NCI-H2107 treated with DMSO at 0.1 percent for 48 hours (cell line): ENCODE measurements around the gene TULP3.
A peak's percentile ranks its signal among the peaks of the same experiment; 100 is the strongest.

ENCODE experiments used
- DNase-seq: peaks from one replicate; lab custom pipeline; 2025; ENCODE audit not compliant: unreplicated experiment; lab: John Stamatoyannopoulos, UW

TULP3 gene

DNA sequence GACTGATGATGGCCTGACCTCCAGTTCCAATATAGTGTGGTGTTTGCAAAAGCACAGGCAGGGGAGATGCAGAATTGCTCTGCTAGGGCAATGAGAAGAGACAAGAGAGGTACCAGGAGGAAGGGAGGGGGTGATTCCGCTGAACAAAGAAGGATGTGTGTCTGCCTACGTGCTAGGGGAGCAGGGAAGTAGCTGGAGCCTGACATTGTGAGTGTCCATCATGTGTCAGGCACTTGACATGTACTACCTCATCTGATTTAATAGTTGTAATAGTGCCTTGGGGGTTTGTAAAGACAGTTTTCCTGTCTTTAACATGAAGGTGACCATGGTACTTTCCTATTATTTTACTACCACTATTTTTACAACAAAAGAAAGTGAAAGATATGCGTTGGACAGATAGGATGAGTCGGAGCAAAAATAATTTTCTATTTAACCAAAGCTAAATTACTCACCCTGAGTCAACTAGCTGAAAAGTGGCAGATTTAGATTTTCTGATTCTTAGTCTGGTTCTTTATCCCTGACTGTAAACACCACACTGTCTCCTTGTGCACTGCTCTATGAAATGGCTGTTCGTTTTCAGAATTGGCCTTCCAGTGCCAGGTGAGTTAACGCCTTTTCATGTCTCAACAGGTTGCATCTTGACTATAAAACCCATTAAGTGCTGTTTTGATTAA is 34.8 kb downstream of the TULP3 start:
- DNase-seq: no peak

DNA sequence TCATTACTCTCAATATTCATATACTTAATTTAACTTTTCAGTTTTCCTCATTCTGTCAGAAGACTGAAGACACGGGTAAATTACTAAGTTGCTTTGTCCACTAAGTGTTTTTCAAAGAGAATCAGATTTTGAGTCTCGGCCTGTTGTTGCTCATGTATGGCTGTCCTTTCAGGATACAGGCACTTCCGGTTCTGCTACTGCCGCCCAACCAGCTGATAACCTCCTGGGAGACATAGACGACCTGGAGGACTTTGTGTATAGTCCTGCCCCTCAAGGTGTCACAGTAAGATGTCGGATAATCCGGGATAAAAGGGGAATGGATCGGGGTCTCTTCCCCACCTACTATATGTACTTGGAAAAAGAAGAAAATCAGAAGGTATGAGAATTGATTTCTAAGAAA is 40.2 kb downstream of the TULP3 start:
- DNase-seq: no peak

DNA sequence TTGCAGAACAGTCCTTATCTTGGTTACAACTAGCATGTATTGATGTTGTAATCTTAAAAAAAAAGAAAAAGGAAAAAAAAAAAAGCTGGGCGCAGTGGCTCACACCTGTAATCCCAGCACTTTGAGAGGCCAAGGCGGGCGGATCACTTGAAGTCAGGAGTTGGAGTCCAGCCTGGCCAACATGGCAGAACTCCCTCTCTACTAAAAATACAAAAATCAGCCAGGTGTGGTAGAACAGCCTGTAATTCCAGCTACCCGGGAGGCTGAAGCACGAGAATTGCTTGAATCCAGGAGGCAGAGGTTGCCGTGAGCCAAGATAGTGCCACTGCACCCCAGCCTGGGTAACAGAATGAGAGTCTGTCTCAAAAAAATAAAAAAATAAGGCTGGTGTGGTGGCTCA is 42.9 kb downstream of the TULP3 start:
- DNase-seq: no peak

DNA sequence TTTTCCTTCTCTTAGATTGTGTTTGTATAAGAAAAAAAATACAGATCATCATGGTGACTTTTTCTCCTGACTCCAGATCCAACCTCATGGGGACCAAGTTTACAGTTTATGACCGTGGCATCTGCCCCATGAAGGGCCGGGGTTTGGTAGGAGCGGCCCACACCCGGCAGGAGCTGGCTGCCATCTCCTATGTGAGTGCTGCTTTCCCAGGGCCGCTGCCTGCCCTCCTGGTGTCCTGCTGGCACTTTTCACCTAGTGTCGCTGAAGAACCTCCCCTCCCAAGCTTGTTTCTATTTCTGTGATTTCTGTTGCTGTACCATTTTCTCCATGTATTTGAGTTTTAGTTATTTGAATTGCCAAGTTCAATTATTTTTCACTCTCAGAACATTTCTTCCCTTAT is 43.7 kb downstream of the TULP3 start:
- no peak for DNase-seq

DNA sequence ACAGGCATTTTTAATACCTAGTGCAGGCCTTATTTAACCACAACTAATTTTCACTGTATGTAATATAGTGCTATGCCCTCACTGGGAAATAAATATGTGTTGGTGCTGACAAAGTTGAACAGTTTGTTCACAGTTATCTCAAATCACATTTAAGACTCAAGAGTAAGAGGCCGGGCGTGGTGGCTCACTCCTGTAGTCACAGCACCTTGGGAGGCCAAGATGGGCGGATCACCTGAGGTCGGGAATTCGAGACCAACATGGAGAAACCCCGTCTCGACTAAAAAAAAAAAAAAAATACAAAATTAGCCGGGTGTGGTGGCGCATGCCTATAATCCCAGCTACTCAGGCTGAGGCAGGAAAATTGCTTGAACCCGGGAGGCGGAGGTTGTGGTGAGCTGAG is 45.6 kb downstream of the TULP3 start:
- DNase-seq: no peak

DNA sequence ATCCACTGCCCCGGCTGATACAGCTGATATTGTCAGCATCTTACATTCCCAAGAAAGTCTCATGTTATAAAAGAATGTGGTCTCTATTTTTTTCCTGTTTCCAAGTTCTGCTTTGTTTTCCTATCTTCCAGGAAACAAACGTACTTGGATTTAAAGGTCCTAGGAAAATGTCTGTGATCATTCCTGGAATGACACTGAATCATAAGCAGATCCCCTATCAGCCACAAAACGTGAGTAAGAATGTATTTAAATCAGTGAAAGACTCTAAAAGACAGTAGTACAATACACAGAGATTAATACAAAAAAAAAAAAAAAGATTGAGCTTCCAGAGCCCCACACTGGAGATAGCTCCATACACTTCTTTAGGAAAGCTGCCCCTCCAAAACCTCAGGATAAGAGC is 46.8 kb downstream of the TULP3 start:
- DNase-seq: no peak

DNA sequence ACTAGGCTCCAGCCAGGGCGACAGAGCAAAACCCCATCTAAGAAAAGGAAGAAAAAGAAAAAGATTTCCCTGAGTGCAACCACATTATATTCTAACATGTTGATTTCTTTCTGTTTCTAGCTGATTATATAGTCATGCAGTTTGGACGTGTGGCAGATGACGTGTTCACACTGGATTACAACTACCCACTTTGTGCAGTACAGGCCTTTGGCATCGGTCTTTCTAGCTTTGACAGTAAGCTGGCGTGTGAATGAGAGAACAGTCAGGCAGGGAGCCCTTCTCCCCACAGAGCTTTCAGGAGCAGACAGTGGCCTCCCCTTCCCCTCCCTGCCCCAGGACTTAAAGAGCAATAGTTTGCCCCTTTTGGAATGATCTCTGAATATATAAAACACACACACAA is 48.5 kb downstream of the TULP3 start:
- DNase-seq: no peak

DNA sequence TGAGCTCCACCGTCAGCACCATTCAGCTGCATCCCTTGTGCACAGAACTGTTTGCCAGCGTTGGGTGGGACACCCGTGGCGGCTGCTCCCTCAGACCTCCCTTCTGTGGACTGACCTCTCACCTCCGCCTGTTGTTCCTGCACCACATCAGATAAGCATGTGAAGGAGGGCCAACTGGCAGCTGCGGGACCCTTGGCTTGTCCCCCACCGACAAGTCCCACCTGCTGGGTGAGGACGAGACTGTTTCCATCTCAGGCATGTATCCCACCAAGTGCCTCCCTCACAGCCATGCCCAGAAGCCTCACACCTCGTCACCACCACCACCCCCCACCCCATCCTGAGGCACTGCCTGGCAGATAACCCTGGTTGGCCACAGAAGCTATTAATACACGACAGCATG is 49.9 kb downstream of the TULP3 start:
- no peak for DNase-seq

DNA sequence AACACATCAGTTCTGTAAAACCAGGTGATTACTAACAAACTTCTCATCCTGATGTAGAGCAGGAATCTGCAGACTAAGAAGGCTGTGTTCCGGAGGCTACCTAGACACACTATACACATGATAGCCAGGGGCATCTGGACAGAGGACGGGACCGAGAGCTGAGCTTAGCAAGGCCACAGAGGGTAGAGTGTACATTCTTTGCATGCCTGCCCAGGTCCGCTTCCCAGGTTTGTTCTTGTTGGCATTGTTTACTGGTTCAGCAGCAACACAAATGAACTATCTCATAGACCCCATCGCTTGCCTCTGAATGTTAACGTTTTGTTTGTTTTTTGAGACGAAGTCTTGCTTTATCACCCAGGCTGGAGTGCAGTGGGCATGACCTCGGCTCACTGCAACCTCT is 50.8 kb downstream of the TULP3 start:
- no peak for DNase-seq

DNA sequence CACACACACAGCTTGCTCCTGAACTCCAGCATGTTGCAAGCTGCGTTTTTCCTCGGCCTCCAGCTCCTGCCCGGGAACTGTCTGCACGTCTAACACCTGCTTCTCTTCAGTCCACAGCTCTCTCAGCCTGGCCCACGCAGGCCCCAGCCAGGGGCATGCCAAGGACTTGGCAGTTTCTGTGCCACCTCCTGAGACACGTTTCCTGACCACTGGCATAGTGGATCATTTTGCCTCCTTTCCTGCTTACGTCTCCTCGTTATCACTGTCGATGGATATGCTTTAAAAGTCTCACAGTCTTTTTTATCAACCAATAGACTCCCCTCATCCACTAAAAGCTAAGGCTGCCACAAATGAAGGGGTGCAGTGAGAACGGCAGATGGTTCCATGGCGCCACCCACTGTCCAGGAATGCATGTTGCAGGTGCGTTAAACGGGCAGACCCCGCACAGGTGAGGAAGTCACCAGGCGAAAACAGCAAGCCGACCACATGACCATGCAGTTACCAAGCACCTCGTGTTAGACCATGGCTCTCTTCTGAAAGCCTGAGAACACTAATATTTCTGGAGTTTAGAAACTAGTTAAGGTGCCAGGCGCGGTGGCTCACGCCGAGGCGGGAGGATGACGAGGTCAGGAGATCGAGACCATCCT is 53.8 kb downstream of the TULP3 start:
- DNase-seq: peak; percentile 52

DNA sequence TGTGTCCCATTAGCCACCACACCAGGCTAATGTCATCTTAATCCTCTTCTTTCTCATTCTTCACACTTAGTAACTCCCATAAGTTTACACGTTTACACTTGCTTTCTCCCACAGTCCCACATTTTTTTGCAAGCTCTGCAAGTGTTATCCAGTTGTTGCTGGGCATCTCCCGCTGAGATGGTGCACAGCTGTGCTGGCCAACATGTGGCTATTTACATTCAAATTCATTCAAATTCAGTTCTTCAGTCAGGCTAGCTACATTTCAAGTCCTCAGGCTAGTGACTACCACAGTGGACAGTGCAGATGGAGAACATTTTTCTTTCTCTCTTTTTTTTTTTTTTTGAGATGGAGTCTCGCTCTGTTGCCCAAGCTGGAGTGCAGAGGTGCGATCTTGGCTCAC is 58.7 kb downstream of the TULP3 start:
- DNase-seq: no peak

DNA sequence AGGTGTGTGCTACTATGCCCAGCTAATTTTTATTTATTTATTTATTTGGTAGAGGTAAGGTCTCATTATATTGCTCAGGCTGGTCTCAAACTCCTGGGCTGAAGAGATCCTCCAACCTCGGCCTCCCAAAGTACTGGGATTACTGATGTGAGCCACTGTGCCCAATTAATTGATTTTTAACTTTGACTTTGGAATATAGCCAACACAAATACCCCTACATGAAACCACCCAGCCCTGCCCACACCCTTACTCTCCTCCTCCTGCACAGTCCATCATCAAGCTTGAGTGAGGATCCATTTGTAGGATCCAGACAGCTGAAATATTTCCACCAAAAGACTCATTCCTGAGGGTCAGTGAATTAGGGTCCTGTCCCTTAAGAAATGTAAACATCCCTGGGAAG is 65.2 kb downstream of the TULP3 start:
- DNase-seq: no peak

DNA sequence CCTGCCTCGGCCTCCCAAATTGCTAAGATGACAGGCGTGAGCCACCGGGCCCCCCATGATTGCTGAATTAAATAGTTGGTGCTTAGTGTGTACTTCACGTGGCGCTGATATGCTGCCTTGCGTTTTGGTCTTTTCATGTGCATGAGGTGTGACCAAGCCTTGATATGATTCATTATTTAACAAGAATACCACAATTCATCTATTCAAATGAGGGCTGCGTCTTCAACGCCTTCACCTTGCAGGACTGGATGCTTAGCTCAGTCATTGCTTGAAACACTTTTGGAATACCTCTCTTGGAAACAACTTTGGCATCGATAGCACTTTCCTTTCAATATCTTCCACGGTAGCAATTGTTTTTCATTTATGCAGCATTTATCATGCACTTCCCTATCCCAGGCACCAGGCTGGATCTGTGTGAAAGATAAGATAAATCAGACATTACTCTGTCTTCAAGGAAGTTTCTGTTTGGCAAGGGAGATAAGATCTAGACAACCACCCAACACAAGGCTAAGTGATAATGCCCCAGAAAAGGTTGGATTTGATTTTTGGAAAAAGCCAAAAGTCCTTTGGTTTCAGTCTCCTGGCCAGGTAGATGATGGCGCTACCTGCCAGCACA is 67.2 kb downstream of the TULP3 start:
- DNase-seq: no peak

DNA sequence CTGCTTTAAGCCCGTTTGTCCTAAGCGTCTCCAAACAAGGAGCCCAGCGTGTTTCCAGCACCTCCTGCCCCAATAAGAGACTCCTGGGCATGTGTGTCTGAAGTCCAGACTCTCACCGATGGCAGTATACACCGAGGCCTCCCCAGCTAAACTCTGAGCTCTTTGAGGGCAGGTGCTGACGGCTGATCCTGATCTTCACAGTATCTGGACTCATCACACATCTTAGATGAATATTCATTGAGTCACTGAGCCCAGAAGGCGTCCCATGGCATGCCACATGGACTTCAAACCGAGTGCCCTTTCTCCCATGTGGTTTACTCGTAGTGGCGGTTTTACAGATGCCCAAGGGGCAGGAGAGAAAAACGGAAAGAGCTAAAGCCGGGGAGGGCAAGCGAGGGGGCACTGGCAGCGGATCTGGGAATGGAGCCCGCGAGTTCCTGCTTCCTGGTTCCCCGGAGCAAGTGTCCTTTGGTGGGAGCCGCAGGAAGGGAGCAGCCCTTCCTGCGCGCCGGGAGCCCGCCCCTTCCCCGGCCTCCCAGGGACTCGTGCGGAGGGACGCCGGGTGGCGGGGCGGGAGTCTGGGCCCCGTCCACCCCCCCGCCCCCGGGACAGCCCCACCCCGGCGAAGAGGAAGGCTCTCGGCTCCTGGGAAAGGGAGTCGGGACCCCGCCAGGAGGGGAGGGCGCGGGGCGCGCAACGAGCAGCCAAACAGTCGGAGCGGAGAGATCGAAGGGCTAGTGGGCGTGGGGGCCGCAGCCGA is 67.9 kb downstream of the TULP3 start:
- no peak for DNase-seq

DNA sequence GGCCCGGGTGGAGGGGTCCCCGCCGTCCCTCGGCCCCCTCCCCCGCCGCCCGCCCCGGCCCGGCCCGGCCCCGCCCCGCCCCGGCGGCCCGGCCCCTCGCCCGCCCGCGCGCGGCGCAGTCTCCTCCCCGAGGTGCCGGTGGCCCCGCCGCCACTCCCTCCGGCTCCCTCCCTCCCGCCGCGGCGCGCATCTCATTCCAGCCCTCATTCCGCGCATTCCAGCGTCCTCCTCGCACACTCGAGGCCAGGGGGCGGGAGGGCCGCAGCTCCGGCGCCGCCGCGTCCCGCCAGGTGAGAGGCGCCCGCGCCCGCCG is 68.5 kb downstream of the TULP3 start, which contains the start of gene TEAD4:
Gene TEAD4 (plus strand): TSS at position 206 of the 313 bp plus-strand sequence.
- DNase-seq: no peak

DNA sequence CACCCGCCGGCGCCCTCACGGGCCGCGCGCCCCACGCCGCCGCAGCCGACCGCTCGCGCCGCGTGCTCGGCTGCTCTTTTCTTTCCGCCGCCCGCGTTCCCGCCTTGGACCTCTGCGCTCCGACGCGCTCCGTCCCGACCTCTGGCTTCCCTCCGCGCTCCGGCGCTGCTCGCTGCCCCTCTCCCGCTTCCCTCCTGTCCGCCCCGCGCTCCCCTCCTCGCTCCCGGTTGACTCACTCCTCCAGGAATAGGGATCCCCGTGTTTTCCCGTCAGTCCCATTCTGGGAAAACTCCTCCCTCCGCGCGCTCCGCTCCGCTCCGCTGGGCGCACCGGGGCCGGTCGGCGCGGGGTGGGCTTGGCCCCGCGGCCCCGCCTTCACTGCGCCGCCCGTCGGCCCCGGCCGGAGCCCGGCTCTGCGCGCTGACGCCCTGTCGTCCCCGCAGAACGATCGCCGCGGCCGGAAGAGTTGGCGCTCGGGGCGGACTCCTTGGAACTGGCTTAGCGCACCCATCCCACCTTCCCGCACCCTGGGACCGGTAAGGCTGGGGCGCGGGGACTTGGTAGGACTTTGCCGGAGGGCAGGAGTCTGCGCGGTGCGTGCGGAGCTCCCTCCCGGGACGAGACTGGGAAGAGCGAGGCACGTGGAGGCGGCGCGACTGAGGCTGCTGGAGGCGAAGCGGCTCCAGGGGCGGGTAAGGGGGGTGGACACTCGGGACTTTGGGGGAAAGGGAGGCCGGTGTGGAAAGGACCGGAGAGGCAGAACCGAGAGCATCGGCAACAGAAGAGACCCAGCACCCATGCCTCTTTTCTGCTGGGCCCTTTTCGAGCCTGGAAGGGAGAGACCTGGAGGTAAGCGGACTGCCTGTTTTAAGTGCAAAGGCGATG is 69.1 kb downstream of the TULP3 start:
- no peak for DNase-seq

DNA sequence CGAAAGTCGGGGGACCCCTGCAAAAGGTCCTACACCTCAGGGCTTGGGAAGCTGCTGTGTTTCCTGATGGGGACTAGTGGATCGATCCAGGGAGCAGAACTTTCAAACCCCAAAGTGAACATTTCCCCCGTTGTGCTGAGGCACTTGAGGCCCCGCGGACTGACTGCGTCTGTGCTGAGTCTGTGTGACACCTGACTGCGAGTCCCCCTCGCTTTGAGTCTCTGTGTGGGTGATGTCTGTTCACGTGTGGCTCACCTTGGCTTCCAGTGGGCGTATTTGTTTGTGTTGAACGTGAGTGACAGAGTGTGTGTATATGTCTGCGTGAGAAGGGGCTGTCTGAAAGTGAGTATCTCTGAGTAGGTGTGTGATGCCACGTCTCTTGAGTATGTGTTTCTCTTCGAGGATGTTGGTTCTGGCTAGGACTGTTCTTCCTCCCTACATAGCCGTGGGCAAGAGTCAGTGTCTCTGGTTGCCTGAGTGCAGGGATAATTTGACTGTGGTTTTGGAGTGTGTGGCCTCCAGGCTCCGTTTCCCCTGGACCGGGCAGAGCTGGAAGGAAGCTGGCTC is 69.8 kb downstream of the TULP3 start:
- DNase-seq: no peak

DNA sequence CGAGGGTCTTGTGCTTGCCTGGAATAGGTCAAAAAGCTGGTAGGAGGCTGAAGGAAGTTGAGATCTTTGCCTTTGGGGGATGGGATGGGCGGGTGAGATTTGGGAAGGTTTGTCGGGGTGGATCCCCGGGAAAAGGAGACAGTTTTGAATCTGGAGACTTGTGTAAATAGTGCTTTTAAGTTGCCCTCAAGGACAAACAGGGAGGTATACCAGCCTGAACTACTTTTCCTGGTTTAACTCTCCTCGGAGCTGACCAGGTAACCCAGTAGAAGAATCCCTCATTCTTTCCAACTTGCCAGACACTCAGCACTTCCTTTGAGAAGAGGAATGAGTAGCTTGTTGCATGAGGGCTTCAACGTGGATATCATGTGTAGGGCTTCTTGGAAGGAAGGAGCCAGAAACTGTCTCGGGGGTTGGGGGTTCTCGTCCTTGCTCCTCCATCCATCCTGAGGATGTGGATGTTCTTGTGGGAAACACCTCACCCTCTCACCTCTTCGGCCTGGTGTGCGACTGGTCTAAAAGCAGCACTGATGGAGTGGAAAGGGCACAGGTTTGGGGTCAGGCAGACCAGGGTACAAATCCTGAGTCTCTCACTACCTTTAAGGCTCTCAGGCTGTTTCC is 70.4 kb downstream of the TULP3 start:
- DNase-seq: no peak

DNA sequence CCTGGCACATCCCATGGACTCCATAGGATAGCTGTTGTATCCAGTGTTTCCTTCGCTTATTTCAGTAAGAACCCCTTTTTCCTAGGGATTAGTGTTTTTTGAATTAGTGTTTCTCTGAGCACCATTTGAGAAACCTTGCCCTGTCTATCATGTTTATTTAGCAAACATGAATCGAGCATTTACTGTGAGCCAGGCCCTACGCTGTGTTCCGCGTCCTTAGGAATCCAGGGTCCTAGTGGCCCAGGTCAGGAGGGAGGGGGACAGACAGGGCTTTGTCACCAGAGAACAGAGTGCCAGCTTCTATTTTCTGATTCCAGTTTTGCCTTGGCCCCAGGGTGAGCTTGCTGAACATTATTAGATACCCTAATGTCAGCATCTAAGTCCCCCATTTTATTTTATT is 71.0 kb downstream of the TULP3 start:
- no peak for DNase-seq

DNA sequence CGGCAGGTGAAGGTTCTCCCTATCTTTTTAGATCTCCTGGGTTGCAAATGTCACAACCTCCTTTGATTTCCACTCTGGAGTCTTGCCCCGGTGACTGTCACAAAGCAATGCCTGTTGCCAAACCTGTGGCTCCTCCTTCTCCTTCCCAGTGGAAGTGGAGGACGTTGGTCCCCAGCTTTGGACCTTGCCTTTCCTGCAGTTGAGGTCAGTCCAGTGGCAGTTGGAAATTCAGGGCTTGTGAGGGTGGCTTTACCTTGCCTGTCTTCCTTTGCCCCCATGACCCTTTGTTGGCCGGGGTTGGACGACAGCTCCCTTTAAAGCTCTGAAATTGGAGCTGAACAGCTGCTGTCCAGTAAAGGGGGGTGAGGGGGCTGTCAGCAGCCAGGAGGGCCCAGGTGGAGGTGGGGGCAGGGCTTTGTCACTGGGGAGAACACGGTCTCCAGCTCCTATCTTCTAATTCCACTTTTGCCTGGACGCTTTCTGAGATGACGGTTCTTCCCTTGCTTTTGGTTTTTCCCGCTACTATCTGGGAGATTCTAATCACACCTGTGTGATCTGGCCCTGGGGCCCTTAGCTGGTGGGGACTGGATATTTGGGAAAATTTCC is 72.6 kb downstream of the TULP3 start:
- DNase-seq: no peak
